NCI-H2196 (cell line): ENCODE results near the gene GON4L.
"Not testable (repeated sequence)": the region's sequence is repeated elsewhere in the genome, so short reads cannot be mapped to it uniquely, and the experiment has no call there.

Experiments used
- DNase-seq: peaks from one replicate; lab custom pipeline; 2025; ENCODE audit not compliant: unreplicated experiment; lab: John Stamatoyannopoulos, UW

Gene GON4L

GRCh38 chr1:155872527-155872926 lies 15.5 kb upstream of the GON4L start:
- DNase-seq, result no peak

DNA sequence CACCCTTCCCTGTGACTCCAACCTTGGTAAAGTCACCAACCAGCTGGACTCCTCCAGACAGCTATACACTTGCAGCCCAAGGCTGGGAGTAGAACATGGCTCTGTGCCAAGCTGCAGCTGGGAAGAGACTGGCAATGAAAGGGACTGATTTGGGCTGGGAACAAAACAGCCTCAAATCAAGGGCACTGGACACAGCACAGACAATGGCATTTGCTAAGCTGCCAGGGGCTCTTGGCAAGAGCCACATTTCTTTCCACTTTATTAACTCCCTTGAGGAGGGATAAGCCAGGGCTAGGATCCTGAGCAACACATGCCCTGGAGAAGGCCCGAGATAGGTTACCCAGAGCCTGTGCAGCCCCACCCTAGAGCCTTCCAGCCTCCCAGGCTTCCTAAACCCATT lies 14.4 kb upstream of the GON4L start:
- peak; percentile 35 for DNase-seq

DNA sequence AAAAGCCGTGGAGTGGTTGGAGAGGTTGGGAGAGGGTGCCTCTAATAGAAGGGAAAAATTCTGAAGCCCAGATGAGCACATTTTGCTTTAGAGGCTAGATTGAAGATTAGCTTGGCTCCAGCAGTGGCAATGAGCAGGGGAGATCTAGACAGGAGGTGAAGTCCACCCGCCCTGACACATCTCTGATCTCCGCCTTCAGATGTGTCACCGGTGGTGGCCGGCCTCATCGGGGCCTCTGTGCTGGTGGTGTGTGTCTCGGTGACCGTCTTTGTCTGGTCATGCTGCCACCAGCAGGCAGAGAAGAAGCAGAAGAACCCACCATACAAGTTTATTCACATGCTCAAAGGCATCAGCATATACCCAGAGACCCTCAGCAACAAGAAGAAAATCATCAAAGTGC lies 10.8 kb upstream of the GON4L start:
- no peak for DNase-seq

DNA sequence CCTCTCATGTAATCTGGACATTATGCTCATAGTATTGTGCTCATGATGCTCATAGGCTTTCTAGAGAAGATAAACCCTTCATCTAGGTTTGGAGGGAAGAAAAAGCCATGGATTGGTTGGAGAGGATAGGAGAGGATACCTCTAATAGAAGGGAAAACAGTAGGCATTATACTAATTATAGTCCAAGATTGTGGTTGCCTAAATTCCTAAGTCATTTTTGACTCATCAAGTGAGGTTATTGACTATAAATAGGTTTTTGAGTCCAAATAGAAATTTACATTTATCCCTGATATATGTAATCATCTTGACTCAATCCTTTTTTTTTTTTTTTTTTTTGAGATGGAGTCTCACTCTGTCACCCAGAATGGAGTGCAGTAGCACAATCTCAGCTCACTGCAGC lies 7.4 kb upstream of the GON4L start:
- no peak for DNase-seq

DNA sequence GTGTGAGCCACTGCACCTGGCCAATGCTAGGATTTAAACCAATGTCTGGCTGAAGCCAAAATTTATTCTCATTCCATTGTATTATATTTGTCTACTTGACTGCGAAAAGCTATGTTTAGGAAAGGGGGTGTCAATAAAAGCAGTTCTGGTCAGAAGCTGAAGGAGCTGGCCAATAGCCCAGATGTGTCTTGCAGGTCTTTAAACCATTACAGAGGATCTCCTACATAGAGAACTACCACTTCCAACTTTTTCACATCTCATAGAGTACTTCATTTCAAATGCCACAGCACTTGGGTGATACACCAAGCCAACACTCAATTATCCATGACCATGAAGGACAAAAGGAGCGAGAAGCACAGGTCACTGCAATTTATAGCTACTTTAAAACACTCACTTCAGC lies 4.9 kb upstream of the GON4L start:
- no peak for DNase-seq

GRCh38 chr1:155860970-155861510 lies 4.0 kb upstream of the GON4L start:
- no peak for DNase-seq

DNA sequence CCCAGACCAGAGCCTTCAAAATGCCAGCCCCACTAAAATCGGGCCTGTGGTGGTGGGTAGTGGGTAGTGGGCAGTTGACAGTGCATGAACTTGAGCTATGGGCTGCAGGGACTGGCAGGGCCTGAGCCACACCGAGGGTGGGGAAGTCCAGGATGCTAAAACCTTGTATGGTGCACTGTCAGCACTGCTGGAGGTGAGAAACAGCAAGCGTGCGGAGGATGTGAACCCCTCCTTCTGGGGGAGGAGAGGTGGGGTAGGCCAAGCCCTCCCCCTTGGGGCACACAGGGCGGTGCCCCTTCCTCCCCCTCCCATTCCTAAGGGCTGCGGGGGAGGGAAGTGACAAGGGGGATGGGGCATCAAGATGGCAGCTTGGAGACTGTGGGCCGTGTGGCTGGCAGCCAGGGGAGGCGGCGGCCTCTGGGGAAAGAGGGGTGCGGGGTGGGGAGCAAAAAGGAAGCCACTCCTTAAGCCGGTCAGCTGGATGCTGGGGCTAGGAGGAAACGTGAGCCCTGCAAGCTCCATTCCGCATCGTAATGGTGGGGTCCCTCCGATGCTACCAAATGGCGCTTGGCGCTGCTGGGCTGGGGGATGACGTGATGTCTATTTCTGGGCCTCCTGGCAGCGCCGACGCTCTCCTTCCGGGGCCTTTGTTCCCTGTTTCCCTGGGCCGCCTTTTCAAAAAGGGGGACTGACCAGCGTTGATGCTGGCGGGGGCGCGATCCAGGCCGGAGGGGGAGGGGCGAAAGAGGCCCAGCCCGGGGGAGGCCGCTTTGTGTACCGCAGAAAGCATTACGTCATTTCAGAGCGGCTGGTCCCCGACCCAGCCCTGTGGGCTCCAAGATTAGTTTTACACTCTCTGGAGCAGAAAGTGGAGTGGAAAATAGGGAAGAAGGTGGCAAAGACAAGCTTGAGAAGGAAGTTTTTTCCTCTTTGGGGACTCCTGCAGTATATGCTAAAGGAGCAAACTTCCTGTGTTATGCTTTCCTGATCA lies 3.2 kb upstream of the GON4L start:
- DNase-seq, result peak; percentile 66

- peak; percentile 98 for DNase-seq
Observed at GRCh38 chr1:155859234-155859829, 2.3 kb upstream of the GON4L start, which contains the start of gene SYT11. SYT11 (plus strand) TSS chr1:155859567; CDS start chr1:155859762, 195 bp downstream.

DNA sequence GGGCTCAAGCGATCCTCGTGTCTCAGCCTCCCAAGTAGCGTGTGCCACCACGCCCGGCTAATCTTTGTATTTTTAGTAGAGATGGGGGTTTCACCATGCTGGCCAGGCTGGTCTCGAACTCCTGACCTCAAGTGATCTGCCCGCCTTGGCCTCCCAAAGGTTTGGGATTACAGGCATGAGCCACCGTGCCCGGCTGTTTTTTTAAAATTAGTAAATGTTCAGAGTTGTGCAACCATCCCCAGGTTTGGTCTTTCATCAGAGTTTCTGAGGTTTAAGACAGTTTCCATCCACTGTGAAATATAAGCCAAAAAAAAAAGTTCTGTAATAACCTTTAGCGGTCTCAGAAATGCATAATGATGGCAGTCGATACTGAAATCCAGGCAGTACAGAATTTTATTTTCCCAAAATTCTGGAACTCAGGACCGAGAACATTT lies 1.8 kb upstream of the GON4L start:
- no peak for DNase-seq

GRCh38 chr1:155856257-155856974 lies 598 bp downstream of the GON4L start:
- no peak for DNase-seq

GRCh38 chr1:155850345-155850744 lies 6.7 kb downstream of the GON4L start:
- DNase-seq, result no peak

DNA sequence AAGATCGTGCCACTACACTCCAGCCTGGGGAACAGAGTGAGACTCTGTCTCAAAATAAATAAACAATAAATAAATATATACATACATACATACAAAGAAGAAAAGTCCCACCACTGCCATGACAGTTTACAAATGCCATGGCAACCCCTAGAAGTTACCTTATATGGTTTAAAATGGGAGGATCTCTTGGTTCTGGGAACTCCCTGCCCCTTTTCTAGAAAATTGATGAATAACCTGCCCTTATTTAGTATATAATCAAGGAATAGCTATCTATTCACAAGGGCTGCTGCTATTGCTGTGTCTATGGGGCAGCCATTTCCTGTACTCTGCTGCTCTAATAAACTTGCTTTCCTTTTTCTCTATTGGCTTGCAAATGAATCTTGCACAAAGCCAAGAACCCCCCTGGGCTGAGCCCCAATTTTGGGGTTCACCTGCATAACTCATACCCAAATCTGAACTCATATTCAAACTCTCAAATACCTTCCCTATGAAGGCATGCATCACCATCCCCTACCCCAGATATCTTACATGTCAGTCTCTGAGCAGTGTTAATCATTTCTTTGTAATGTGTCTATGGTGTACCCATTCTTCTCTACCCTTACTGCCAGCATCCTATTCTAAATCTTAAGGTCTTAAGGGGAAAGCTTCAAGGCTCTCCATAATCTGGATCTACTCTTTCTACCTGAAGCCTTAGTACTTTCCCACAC lies 9.0 kb downstream of the GON4L start:
- DNase-seq, result no peak

DNA sequence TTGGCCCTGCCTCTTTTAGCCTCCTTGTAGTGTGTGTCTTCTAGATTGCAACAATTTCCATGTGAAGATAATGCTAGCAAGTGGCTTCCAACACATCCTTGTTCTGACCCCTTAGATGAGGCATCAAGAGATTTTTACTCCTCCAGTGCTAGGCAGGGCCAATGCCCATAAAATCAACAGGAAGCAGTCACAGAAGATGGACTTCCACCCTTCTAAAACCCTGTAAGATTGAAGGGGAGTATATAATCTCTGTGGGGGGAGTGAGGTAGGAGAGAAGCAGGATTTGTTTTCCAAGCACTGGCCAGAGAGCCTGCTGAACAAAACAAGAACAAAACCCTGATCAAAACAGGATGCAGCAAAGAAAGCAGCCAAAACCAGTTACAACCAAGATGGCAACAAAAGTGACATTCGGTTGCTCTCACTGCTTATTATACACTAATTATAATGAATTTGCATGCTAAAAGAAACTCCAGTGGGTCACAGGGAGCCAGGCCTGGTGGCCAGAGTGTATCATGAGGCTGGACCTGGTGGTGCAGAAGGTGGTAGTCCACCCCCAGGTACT lies 12.1 kb downstream of the GON4L start:
- no peak for DNase-seq

- no peak for DNase-seq
Observed at GRCh38 chr1:155840386-155840785, 16.6 kb downstream of the GON4L start.

DNA sequence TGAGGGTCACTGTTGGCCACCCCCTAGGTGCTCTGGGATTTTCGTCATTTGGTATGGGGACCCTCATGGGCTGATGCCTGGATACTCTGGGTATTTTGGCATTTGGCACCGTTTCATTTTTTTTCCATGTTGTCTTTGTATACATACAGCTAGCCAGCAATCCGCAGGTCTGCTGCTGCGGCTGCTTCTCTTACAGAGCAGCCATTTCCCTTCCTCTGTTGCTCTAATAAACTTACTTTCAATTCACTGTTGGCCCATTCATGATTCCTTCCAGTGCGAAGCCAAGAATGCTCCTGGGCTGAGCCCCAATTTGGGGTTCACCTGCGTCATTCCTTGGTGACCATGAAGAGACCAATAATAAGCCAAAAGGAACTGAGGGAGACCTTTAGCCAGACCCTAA lies 21.5 kb downstream of the GON4L start:
- DNase-seq, result no peak

GRCh38 chr1:155834927-155835399 lies 22.1 kb downstream of the GON4L start:
- DNase-seq, result not testable (repeated sequence)

- no peak for DNase-seq
Observed at GRCh38 chr1:155834296-155834926, 22.6 kb downstream of the GON4L start.

DNA sequence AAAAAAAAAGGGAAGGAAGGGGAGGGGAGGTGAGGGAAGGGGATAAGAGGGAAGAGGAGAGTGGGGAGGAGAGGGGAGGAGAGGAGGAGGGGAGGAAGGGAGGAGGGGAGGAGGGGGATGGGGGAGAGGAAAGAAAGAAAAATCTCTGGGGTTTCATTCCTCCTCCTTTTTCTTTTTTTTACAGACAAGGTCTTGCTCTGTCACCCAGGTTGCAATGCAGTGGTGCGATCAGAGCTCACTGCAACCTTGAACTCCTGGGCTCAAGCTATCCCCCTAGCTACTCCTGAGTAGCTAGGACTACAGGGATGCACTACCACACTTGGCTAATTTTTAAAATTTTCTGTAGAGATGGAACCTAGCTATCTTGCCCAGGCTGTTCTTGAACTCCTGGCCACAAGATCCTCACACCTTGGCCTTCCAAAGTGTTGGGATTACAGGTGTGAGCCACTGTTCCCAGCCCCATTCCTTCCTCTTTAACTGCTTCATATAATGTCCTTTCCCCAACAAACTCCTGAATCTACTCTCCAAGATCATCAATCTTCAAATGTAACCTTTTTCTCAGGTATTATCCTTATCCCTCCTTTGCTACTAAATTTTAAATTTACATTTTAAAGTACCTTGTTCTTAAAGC lies 23.2 kb downstream of the GON4L start:
- DNase-seq, result no peak

GRCh38 chr1:155831279-155831976 lies 25.6 kb downstream of the GON4L start:
- DNase-seq, result no peak
